Stimulated activated naive CD8-positive, alpha-beta T cell treated with anti-CD3 and anti-CD28 coated beads, Interleukin-15, Interleukin-2, amounts not matched to agents 100 ng/mL and 50 ng/mL, for 24 hours (primary cell): Measurements from ENCODE around the gene MPP7.
A peak's percentile ranks its signal among the peaks of the same experiment; 100 is the strongest.

Experiments used
- H3K27ac Mint-ChIP-seq: one replicate; pipeline ENCODE4 v1.8.0; 2021; ENCODE audit warnings: mild to moderate bottlenecking, mixed read lengths
- H3K27me3 Mint-ChIP-seq: one replicate; pipeline ENCODE4 v1.8.0; 2021; ENCODE audit warnings: mixed read lengths
- H3K36me3 Mint-ChIP-seq: one replicate; pipeline ENCODE4 v1.8.0; 2021; ENCODE audit warnings: low read depth, mixed read lengths
- H3K4me1 Mint-ChIP-seq: one replicate; pipeline ENCODE4 v1.8.0; 2021; ENCODE audit warnings: low read depth, mixed read lengths
- H3K4me3 Mint-ChIP-seq: one replicate; pipeline ENCODE4 v1.8.0; 2021; ENCODE audit warnings: mild to moderate bottlenecking, mixed read lengths
- H3K9me3 Mint-ChIP-seq: one replicate; pipeline ENCODE4 v1.8.0; 2021; ENCODE audit warnings: mixed read lengths

The MPP7 gene

DNA sequence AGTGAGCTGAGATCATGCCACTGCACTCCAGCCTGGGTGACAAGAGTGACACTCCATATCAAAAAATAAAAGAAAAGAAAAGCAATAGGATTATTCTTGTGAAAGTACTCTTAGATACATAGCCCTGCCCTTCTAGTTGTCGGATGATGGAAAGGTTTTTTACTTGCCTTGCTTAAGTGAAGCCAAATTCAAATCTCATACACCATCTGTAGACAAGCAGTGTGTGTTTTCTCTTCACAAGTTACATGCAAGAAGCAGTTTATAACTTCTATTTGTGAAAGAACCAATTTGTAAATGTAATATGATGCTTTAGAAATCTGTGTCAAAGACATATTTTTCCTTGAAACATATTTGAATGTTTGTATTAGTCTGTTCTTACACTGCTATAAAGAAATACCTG, 15.8 kb upstream of the MPP7 start:
- Mint-ChIP-seq H3K4me3 (no peak overlapping the region), H3K36me3 (peaks cover 3% of the 10 kb centered on the region), H3K9me3 (no peaks in the 10 kb centered on the region), H3K4me1 (peaks cover 6% of the 10 kb centered on the region), H3K27me3 (no peaks in the 10 kb centered on the region), H3K27ac (no peak overlapping the region)

DNA sequence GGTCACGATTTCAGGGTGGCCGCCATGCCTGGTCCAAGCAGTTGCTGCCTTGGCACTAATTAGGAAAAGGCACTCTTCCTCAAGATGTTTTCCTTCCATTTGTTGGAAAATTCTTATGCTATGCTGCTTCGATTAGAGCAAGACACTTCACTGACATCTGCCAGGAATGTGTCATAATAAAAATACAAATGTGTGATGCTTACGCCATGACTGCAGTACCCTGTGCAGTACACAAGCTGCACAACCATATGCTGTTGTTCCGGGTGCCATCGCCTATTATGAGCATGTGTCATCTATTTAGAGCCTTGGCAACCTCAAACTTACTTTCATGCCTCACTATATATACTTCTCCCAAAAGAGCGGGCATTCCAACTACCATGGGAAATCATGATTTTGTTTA, 14.9 kb upstream of the MPP7 start:
- Mint-ChIP-seq H3K27ac (no peak overlapping the region), H3K4me1 (peaks cover 5% of the 10 kb centered on the region), H3K36me3 (peaks cover 3% of the 10 kb centered on the region)

DNA sequence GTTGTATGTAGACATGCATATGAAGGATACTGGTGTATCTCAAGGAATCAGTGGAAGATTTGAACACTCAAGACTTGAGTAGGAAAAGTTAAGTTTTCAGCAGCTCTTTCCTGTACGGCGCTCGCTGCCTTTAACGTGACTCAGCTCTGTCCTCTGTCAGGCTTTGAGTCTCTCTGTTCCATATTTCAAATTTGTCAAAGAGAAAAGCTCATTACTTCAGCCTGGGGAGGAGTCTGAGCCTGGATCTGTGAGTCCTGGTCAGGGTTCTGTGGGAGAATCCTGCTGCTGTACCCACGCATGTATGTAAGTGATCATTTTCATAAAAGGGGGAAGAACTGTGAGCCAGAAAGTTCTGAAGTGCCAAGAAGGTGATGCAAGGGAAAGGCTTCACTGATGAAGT, 13.8 kb upstream of the MPP7 start:
- Mint-ChIP-seq H3K4me1 (no peaks in the 10 kb centered on the region), H3K36me3 (peaks cover 10% of the 10 kb centered on the region), H3K27ac (no peak overlapping the region), H3K27me3 (no peaks in the 10 kb centered on the region), H3K4me3 (no peak overlapping the region), H3K9me3 (peaks cover 5% of the 10 kb centered on the region)

More for the DNA sequence above, 14.9 kb upstream of the MPP7 start:
- Mint-ChIP-seq H3K9me3 (no peaks in the 10 kb centered on the region), H3K27me3 (no peaks in the 10 kb centered on the region), H3K4me3 (no peak overlapping the region)

- peaks cover 10% of the 10 kb centered on the region for H3K36me3 Mint-ChIP-seq
- peaks cover 5% of the 10 kb centered on the region for H3K9me3 Mint-ChIP-seq
- no peaks in the 10 kb centered on the region for H3K27me3 Mint-ChIP-seq
- H3K4me3 Mint-ChIP-seq: no peak overlapping the region
- H3K27ac Mint-ChIP-seq: no peak overlapping the region
- no peaks in the 10 kb centered on the region for H3K4me1 Mint-ChIP-seq
Observed at GRCh38 chr10:28315140-28315539, 12.3 kb upstream of the MPP7 start.

DNA sequence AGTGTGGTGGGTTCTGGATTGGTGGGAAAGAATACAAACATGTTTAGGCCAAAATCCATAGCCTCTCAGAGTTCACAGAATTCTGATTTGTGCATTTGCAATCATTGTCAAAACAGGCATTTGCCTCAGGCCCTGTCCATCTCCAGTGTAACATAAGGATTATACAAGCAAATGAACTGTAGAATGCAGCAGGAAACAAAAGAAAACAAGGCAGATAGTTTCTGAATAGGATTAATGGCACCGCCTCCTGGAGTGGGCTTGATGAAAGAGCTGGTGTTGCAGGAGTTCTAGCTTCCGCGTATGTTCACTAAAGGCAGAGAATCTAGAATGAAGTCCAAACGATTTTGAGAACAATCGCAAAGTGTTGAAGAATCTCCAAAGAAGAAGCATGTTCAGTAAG, 11.3 kb upstream of the MPP7 start:
- H3K36me3 Mint-ChIP-seq: peaks cover 10% of the 10 kb centered on the region
- no peak overlapping the region for H3K27ac Mint-ChIP-seq
- no peaks in the 10 kb centered on the region for H3K27me3 Mint-ChIP-seq
- no peak overlapping the region for H3K4me3 Mint-ChIP-seq
- H3K9me3 Mint-ChIP-seq: peaks cover 5% of the 10 kb centered on the region
- H3K4me1 Mint-ChIP-seq: no peaks in the 10 kb centered on the region

GRCh38 chr10:28312572-28312971, 9.7 kb upstream of the MPP7 start:
- no peak overlapping the region for H3K27ac Mint-ChIP-seq
- no peaks in the 10 kb centered on the region for H3K27me3 Mint-ChIP-seq
- peaks cover 5% of the 10 kb centered on the region for H3K9me3 Mint-ChIP-seq
- H3K4me3 Mint-ChIP-seq: no peak overlapping the region
- no peaks in the 10 kb centered on the region for H3K4me1 Mint-ChIP-seq
- peaks cover 7% of the 10 kb centered on the region for H3K36me3 Mint-ChIP-seq

GRCh38 chr10:28311104-28311503, 8.2 kb upstream of the MPP7 start:
- H3K36me3 Mint-ChIP-seq: peaks cover 7% of the 10 kb centered on the region
- H3K4me3 Mint-ChIP-seq: no peak overlapping the region
- H3K9me3 Mint-ChIP-seq: peaks cover 5% of the 10 kb centered on the region
- no peaks in the 10 kb centered on the region for H3K27me3 Mint-ChIP-seq
- no peak overlapping the region for H3K27ac Mint-ChIP-seq
- H3K4me1 Mint-ChIP-seq: no peaks in the 10 kb centered on the region

GRCh38 chr10:28307267-28307666, 4.4 kb upstream of the MPP7 start:
- no peak overlapping the region for H3K27ac Mint-ChIP-seq
- H3K4me3 Mint-ChIP-seq: no peak overlapping the region
- H3K27me3 Mint-ChIP-seq: peaks cover 8% of the 10 kb centered on the region
- H3K36me3 Mint-ChIP-seq: peaks cover 5% of the 10 kb centered on the region
- H3K9me3 Mint-ChIP-seq: peaks cover 5% of the 10 kb centered on the region
- peaks cover 13% of the 10 kb centered on the region for H3K4me1 Mint-ChIP-seq

- no peaks in the 10 kb centered on the region for H3K9me3 Mint-ChIP-seq
- H3K27me3 Mint-ChIP-seq: peaks cover 8% of the 10 kb centered on the region
- H3K27ac Mint-ChIP-seq: no peak overlapping the region
- H3K4me1 Mint-ChIP-seq: peaks cover 28% of the 10 kb centered on the region
- H3K36me3 Mint-ChIP-seq: no peaks in the 10 kb centered on the region
- no peak overlapping the region for H3K4me3 Mint-ChIP-seq
Observed at GRCh38 chr10:28305553-28305952, 2.7 kb upstream of the MPP7 start.

- Mint-ChIP-seq H3K4me1 (peaks cover 40% of the 10 kb centered on the region), H3K9me3 (no peaks in the 10 kb centered on the region), H3K27ac (no peak overlapping the region), H3K27me3 (peaks cover 8% of the 10 kb centered on the region), H3K4me3 (peak overlapping the region; percentile 95), H3K36me3 (no peaks in the 10 kb centered on the region)
Observed at GRCh38 chr10:28304032-28304571, 1.2 kb upstream of the MPP7 start.

DNA sequence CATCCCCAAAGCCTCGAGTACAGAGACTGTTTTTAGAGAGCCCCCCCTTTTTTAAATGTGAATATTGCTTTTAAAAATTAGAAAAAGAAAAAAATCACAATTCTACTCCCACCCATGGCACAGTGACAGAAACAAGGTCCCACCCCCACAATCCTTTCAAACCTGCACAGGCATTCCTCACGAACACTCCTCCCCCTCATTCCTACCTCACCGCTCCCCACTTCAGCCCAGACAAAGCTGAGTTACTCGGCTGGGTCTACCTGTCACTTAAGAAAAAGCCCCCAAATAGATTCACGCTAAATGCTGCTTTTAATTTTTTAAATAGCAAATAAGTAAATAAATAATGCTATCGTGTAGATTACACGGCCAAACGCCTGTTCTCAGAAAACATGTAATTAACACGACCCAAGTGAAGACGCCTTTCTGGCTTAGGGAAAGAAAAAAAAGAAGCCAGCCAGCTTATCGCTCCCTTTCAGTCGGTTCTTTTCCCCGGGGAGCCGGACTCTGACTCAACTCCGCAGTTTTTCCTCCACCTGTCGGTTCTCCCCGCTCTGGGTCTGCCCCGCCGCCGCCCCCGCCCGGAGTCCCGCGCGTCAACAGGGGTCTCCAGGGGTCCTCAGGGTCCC, 739 bp downstream of the MPP7 start:
- H3K36me3 Mint-ChIP-seq: no peaks in the 10 kb centered on the region
- peaks cover 57% of the 10 kb centered on the region for H3K4me1 Mint-ChIP-seq
- no peak overlapping the region for H3K27ac Mint-ChIP-seq
- peak overlapping the region; percentile 79 for H3K4me3 Mint-ChIP-seq
- H3K9me3 Mint-ChIP-seq: no peaks in the 10 kb centered on the region
- peaks cover 8% of the 10 kb centered on the region for H3K27me3 Mint-ChIP-seq

- H3K9me3 Mint-ChIP-seq: no peaks in the 10 kb centered on the region
- H3K4me3 Mint-ChIP-seq: no peak overlapping the region
- peaks cover 73% of the 10 kb centered on the region for H3K4me1 Mint-ChIP-seq
Observed at GRCh38 chr10:28300027-28300426, 2.8 kb downstream of the MPP7 start.

GRCh38 chr10:28298951-28299350, 3.9 kb downstream of the MPP7 start:
- Mint-ChIP-seq H3K27ac (peak overlapping the region; percentile 50), H3K4me3 (peak overlapping the region; percentile 47)

More at GRCh38 chr10:28300027-28300426, 2.8 kb downstream of the MPP7 start:
- peaks cover 8% of the 10 kb centered on the region for H3K27me3 Mint-ChIP-seq
- no peaks in the 10 kb centered on the region for H3K36me3 Mint-ChIP-seq
- no peak overlapping the region for H3K27ac Mint-ChIP-seq

DNA sequence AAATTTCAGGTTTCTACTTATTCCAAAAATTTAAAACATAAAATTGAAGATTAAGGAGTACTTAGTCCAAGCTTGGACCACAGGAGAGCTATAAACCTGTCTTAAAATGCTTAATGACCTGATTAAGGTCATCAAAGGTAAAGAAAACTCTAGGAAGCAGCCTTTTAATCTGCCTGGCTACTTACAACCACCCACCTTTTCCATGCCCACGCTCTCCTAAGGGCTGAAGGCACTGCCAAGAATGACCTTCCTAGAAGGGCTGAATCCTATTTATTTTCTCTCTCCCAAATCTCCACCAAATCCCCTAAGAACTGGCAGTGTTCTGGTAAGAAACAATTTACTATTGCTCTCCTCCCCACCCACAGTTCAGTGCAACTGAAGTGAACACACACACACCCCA, 6.8 kb downstream of the MPP7 start:
- Mint-ChIP-seq H3K4me3 (no peak overlapping the region), H3K36me3 (peaks cover 3% of the 10 kb centered on the region)

More at GRCh38 chr10:28298951-28299350, 3.9 kb downstream of the MPP7 start:
- no peaks in the 10 kb centered on the region for H3K36me3 Mint-ChIP-seq
- H3K9me3 Mint-ChIP-seq: no peaks in the 10 kb centered on the region
- peaks cover 4% of the 10 kb centered on the region for H3K27me3 Mint-ChIP-seq
- H3K4me1 Mint-ChIP-seq: peaks cover 78% of the 10 kb centered on the region

DNA sequence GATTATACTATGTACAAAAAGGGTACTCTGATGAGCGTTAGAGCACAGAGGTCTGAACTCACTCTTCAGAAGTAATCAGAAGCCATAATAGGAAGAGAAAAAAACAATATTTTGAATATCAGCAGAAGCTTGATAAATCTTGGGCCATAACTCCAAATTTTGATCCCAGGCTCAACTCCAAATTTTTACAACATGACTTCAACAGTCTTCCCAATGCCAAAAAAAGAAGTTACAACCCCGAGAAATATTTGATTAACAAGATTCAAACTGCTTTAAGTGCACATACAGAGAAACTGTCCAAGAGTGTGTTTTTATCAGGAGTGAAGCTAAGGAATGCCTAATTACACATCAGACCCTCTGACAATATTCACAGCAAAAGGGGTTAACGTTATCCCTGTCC, 7.5 kb downstream of the MPP7 start:
- peaks cover 3% of the 10 kb centered on the region for H3K36me3 Mint-ChIP-seq
- H3K27me3 Mint-ChIP-seq: no peaks in the 10 kb centered on the region
- peaks cover 84% of the 10 kb centered on the region for H3K4me1 Mint-ChIP-seq
- H3K27ac Mint-ChIP-seq: no peak overlapping the region
- no peaks in the 10 kb centered on the region for H3K9me3 Mint-ChIP-seq
- H3K4me3 Mint-ChIP-seq: no peak overlapping the region

More for the DNA sequence above, 6.8 kb downstream of the MPP7 start:
- H3K27me3 Mint-ChIP-seq: no peaks in the 10 kb centered on the region
- no peak overlapping the region for H3K27ac Mint-ChIP-seq
- no peaks in the 10 kb centered on the region for H3K9me3 Mint-ChIP-seq
- peaks cover 85% of the 10 kb centered on the region for H3K4me1 Mint-ChIP-seq

- Mint-ChIP-seq H3K27me3 (no peaks in the 10 kb centered on the region), H3K36me3 (peaks cover 3% of the 10 kb centered on the region), H3K4me1 (peaks cover 79% of the 10 kb centered on the region), H3K4me3 (no peak overlapping the region), H3K27ac (no peak overlapping the region), H3K9me3 (no peaks in the 10 kb centered on the region)
Observed at GRCh38 chr10:28294809-28295208, 8.1 kb downstream of the MPP7 start.
